Measurements from ENCODE around the gene MCC.

MCC gene

GRCh38 chr5:113358696-113359095, 129.6 kb downstream of the MCC start:
- no peak for DNase-seq

GRCh38 chr5:113357696-113358476, 130.4 kb downstream of the MCC start:
- no peak for DNase-seq

- no peak for DNase-seq
Observed at GRCh38 chr5:113356487-113356886, 131.8 kb downstream of the MCC start.

GRCh38 chr5:113354055-113354454, 134.2 kb downstream of the MCC start:
- no peak for DNase-seq

GRCh38 chr5:113347572-113347971, 140.7 kb downstream of the MCC start:
- no peak for DNase-seq

GRCh38 chr5:113344973-113345940, 143.0 kb downstream of the MCC start:
- no peak for DNase-seq

- no peak for DNase-seq
Observed at GRCh38 chr5:113343343-113343742, 144.9 kb downstream of the MCC start.

GRCh38 chr5:113340537-113340936, 147.7 kb downstream of the MCC start:
- no peak for DNase-seq

GRCh38 chr5:113338628-113339027, 149.6 kb downstream of the MCC start:
- DNase-seq, result no peak

- no peak for DNase-seq
Observed at GRCh38 chr5:113337515-113338415, 150.5 kb downstream of the MCC start.

- peak; percentile 1 for DNase-seq
Observed at GRCh38 chr5:113336975-113337374, 151.3 kb downstream of the MCC start.

- DNase-seq, result no peak
Observed at GRCh38 chr5:113333411-113333810, 154.8 kb downstream of the MCC start.

- DNase-seq, result no peak
Observed at GRCh38 chr5:113331209-113331551, 157.1 kb downstream of the MCC start.

- DNase-seq, result peak; percentile 72
Observed at GRCh38 chr5:113330533-113331208, 157.6 kb downstream of the MCC start.

GRCh38 chr5:113329981-113330380, 158.3 kb downstream of the MCC start:
- DNase-seq, result no peak

GRCh38 chr5:113325054-113325453, 163.2 kb downstream of the MCC start:
- DNase-seq, result no peak

GRCh38 chr5:113321276-113321675, 167.0 kb downstream of the MCC start:
- DNase-seq, result no peak

- DNase-seq, result no peak
Observed at GRCh38 chr5:113320273-113320780, 167.9 kb downstream of the MCC start.

- no peak for DNase-seq
Observed at GRCh38 chr5:113319256-113320053, 168.8 kb downstream of the MCC start.

GRCh38 chr5:113317636-113318035, 170.6 kb downstream of the MCC start:
- no peak for DNase-seq

- DNase-seq, result no peak
Observed at GRCh38 chr5:113311301-113311700, 177.0 kb downstream of the MCC start.
